ENCODE measurements around the gene PABPC4L.

Gene PABPC4L

DNA sequence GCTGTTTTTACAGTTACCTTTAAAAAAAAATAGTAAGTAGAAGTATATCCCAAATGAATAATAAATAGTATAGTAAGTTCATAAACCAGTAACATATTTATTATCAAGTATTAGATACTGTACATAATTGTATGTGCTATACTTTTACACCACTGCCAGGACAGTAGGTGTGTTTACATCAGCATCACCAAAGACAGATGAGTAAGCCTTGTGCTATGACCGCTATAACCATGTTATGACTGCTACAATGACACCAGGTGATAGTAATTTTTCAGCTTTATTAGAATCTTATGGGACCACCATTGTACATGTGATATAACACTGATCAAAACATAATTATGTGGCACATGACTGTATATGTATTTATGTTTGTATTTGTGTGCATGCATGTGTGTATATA lies 27.3 kb downstream of the PABPC4L start:
- no peak for TF ChIP-seq MYC (IDR thresholded peaks at IDR 0.05; ENCODE audit: low read depth, low read length)
- no peak for TF ChIP-seq CTCF (IDR thresholded peaks at IDR 0.05; ENCODE audit: low read depth, low read length)
- no peak for TF ChIP-seq MAX (IDR thresholded peaks at IDR 0.05; ENCODE audit: low read depth, low read length)
- TF ChIP-seq POLR2A (IDR thresholded peaks at IDR 0.05; ENCODE audit: extremely low read depth, insufficient read length) = no peak
- no peak overlapping the region for H3K4me3 ChIP-seq (ENCODE audit: low read depth, low read length)
- DNase-seq (ENCODE audit: low read depth) = no peak

DNA sequence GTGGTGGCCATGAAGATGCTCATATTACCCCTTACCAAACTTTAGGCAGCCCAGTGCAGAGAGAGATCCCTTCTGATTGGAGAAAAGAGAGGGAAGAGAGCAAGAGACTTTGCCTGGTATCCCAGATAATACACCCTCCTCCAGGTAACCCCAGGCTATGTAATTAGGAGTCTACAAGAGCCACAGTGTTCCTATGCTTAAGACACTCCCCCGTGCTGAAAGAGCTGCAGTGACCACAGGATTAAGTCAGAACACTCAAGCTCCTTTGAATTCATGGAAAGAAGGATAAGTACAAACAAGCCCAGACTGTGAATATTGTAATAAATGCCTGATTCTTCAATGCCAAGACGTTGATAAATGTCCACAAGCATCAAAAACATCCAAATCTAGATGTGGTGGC lies 41.4 kb downstream of the PABPC4L start:
- no peak for DNase-seq (ENCODE audit: low read depth)
- H3K4me3 ChIP-seq (ENCODE audit: low read depth, low read length) = no peak overlapping the region
- TF ChIP-seq POLR2A (IDR thresholded peaks at IDR 0.05; ENCODE audit: extremely low read depth, insufficient read length) (no peak), MAX (IDR thresholded peaks at IDR 0.05; ENCODE audit: low read depth, low read length) (no peak), MYC (IDR thresholded peaks at IDR 0.05; ENCODE audit: low read depth, low read length) (no peak), CTCF (IDR thresholded peaks at IDR 0.05; ENCODE audit: low read depth, low read length) (no peak)

DNA sequence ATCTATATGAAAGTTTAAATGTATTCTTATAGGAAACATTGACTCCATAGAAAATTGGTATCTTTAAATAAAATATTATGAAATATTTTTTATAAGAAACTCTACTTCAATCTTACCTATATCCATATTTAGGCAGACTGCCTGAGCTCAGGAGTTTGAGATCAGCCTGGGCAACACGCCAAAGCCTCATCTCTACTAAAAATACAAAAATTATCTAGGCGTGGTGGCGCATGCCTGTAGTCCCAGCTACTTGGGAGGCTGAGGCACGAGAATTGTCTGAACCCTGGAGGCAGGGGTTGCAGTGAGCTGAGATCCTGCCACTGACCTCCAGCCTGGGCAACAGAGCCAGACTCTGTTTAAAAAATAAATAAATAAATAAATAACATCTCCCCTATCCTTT lies 47.5 kb downstream of the PABPC4L start:
- DNase-seq (ENCODE audit: low read depth) = no peak
- H3K4me3 ChIP-seq (ENCODE audit: low read depth, low read length) = no peak overlapping the region
- no peak for TF ChIP-seq POLR2A (IDR thresholded peaks at IDR 0.05; ENCODE audit: extremely low read depth, insufficient read length)

DNA sequence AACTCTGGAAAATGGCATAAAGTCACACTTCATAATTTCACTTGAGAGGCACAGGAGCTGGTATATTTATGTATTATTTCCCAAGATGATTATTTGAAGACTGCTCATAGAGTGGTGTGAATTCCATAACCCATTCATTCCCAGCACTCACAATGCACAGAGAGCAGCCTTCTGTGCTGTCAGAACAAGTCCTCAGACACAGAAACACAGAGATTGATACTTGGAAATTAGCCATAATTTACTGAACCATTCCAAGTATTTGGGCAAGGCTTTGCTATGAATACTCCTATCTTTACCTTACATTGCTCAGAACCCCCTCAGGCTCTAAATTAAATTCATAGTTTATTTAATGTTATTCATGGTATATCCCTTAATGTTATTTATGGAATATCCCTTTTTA lies 53.6 kb downstream of the PABPC4L start:
- no peak for DNase-seq (ENCODE audit: low read depth)
- H3K4me3 ChIP-seq (ENCODE audit: low read depth, low read length) = no peak overlapping the region
- no peak for TF ChIP-seq CTCF (IDR thresholded peaks at IDR 0.05; ENCODE audit: low read depth, low read length)

All from NB4 (cell line).